GM21390 (cell line): ENCODE data around the gene DNAJB4.
"Not testable (repeated sequence)": the region's sequence is repeated elsewhere in the genome, so short reads cannot be mapped to it uniquely, and the experiment has no call there.

ENCODE experiments used
- ATAC-seq: cut with Tn5 transposase; IDR thresholded peaks from one replicate; pipeline ENCODE4 v1.9.1; 2021; ENCODE audit not compliant: unreplicated experiment

The DNAJB4 gene

GRCh38 chr1:78004719-78005447 is at the start of gene DNAJB4:
Gene DNAJB4 (plus strand): TSS chr1:78004939. CDS start chr1:78005111, 172 bp downstream.
- ATAC-seq: peak; percentile 97

- no peak for ATAC-seq
These were observed 49.0 kb upstream of the DNAJB4 start for GRCh38 chr1:77955709-77956108.

GRCh38 chr1:77956464-77956863 is 48.3 kb upstream of the DNAJB4 start:
- ATAC-seq: no peak

GRCh38 chr1:77958391-77958790 is 46.3 kb upstream of the DNAJB4 start:
- no peak for ATAC-seq

GRCh38 chr1:77958850-77959249 is 45.9 kb upstream of the DNAJB4 start:
- no peak for ATAC-seq

- no peak for ATAC-seq
These were observed 43.3 kb upstream of the DNAJB4 start for GRCh38 chr1:77961392-77961791.

GRCh38 chr1:77966291-77966690 is 38.4 kb upstream of the DNAJB4 start:
- ATAC-seq: no peak

- no peak for ATAC-seq
These were observed 34.5 kb upstream of the DNAJB4 start for GRCh38 chr1:77970192-77970591.

- no peak for ATAC-seq
These were observed 32.7 kb upstream of the DNAJB4 start for GRCh38 chr1:77972080-77972479.

GRCh38 chr1:77975386-77975785 is 29.4 kb upstream of the DNAJB4 start:
- ATAC-seq: no peak

- ATAC-seq: no peak
These were observed 28.8 kb upstream of the DNAJB4 start for GRCh38 chr1:77975907-77976306.

- ATAC-seq: no peak
These were observed 28.2 kb upstream of the DNAJB4 start for GRCh38 chr1:77976433-77977076.

- ATAC-seq: no peak
These were observed 26.8 kb upstream of the DNAJB4 start for GRCh38 chr1:77977989-77978292.

- ATAC-seq: peak; percentile 64
These were observed 26.3 kb upstream of the DNAJB4 start for GRCh38 chr1:77978293-77978968.

GRCh38 chr1:77978969-77979876 is 25.5 kb upstream of the DNAJB4 start, which contains the start of gene FUBP1:
Gene FUBP1 (minus strand): TSS chr1:77979072. CDS start chr1:77979004, 68 bp downstream.
- peak; percentile 77 for ATAC-seq

- ATAC-seq: not testable (repeated sequence)
These were observed 21.3 kb upstream of the DNAJB4 start for GRCh38 chr1:77983352-77983996.

GRCh38 chr1:77983997-77984355 is 20.8 kb upstream of the DNAJB4 start:
- ATAC-seq: no peak

GRCh38 chr1:77984629-77985028 is 20.1 kb upstream of the DNAJB4 start:
- ATAC-seq: no peak

GRCh38 chr1:77986810-77987209 is 17.9 kb upstream of the DNAJB4 start:
- ATAC-seq: no peak

GRCh38 chr1:77987919-77988318 is 16.8 kb upstream of the DNAJB4 start:
- ATAC-seq: no peak

- ATAC-seq: no peak
These were observed 15.0 kb upstream of the DNAJB4 start for GRCh38 chr1:77989744-77990143.
